Stimulated activated CD4-positive, alpha-beta T cell treated with anti-CD3 and anti-CD28 coated beads, TNF-alpha, amount 100 ng/mL, for 1 hour (primary cell): ENCODE data around the gene STAT2.
A peak's percentile ranks its signal among the peaks of the same experiment; 100 is the strongest.
"Not testable (repeated sequence)": the region's sequence is repeated elsewhere in the genome, so short reads cannot be mapped to it uniquely, and the experiment has no call there.

Source experiments
- DNase-seq, 3 donors: peaks; one replicate each; pipeline ENCODE4 v3.0.0-alpha.2; 2020; ENCODE audit warnings: low read depth in 3 of 3, low spot score in 1 of 3

The STAT2 gene

DNA sequence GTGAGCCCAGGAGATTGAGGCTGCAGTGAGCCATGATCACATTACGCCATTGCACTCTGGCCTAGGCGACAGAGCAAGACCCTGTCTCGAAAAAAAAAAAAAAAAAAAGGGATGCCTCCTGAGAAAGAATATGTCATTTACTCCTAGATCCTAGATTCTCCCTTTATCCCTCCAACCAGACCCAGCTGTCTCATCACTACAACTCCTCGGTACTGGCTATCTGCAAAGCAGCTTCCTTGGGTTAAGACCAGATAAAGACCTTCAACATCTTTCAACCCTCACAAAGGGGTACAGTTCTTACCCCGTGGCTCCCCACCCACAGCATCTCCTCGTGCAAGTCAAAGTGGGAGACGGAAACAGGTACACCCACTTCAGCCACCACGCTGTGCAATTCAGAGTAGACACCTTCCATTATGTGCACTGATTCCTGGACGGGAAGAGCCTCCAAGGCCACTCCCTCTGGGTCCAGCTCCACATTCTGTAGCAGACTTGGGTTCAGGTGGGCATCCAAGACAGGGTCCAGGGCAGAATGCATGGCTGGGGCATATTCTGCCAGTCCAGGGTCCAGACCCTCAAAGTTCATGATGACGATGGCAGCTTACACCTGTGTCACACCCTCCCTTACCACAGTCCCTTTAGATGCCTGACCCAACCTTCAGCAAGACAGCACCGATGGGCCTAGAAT lies 27.3 kb downstream of the STAT2 start:
- no peak for DNase-seq

DNA sequence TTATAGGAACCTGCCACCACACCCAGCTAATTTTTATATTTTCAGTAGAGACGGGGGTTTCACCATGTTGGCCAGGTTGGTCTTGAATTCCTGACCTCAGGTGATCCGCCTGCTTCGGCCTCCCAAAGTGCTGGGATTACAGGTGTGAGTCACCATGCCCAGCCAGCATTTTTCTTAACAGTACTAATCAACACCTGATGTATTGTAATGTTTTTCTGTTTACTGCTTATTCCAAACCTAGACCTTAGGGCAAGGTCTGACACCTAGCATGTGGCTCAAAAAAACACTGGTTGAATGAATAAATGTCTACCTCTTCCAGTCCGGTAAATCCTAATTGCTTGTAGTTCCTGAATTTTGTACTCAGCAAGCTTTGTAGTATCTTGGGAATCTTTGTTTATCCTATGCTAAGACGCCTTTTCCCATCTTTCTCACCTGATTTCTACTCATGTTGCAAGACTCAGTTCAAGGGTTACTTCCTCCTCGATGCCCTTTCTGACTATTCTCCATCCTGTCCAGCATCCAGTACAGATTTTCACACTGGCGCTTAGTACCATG lies 28.9 kb downstream of the STAT2 start:
- no peak for DNase-seq

DNA sequence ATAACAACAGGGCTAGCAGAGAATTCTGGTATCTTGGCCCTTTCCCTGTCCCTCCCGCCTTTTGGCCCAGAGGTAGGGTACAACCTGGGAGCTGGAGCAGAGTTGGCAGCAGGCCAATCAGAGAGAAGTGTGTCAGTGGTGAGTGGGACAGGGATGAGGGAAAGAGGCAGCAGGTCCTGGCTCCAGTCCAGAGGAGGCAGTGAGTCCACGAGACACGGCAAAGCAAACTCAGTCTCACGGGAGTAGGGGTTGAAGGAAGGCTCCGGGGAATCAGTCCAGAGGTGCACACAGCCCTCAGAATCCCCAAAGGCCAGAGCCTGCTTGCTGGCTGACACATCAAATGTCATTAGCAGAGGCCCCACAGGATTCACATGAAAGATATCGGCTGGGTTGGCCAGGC lies 33.4 kb downstream of the STAT2 start:
- DNase-seq: no peak

DNA sequence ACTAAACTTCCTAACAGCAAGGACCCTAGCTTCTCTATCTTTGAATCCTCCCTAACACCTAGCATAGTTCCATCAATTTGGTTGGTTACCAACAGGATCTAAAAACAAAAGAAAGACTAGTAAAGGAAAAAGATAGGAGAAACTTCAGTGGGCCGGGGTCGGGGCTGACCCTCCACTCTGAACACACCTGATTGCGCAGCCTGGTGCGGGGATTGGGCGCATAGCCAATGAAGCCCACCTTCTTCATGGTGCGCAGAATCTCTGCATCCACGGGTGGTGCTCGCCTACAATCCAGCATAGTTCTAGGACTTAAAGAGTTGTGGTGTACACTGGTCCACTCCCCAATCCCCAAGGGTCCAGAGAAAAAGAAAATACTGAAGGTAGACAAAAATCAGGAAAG lies 33.8 kb downstream of the STAT2 start:
- no peak for DNase-seq

DNA sequence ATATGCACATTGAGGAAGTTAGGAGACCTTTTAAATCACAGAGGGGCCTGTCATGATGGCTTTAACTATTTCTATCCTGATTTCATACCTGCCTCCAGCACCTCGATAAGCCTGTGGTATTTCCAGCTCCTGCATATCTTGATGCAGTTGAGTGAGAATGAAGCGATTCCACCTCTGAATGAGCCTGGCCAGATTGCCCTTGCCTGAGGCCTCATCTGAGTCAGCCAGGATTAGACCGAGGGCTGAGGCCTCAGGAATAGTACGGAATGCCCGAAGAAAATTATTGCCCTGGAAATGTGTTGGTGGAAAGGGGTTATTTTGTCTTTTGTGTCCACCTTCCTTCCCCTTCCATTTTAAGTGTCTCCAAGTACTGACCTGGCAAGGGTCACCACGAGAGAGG lies 35.7 kb downstream of the STAT2 start:
- DNase-seq: no peak

DNA sequence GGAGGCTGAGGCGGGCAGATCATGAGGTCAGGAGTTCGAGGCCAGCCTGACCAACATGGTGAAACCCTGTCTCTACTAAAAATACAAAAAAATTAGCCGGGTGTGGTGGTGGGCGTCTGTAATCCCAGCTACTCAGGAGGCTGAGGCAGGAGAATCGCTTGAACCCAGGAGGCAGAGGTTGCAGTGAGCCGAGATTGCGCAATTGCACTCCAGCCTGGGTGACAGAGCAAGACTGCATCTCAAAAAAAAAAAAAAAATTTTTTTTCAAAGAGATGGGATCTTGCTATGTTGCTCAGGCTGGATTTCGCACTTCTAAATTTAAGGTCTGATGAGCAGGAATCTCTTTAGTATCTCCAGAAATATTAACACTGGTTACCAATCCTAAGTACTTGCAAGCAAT lies 38.3 kb downstream of the STAT2 start:
- DNase-seq: not testable (repeated sequence)

DNA sequence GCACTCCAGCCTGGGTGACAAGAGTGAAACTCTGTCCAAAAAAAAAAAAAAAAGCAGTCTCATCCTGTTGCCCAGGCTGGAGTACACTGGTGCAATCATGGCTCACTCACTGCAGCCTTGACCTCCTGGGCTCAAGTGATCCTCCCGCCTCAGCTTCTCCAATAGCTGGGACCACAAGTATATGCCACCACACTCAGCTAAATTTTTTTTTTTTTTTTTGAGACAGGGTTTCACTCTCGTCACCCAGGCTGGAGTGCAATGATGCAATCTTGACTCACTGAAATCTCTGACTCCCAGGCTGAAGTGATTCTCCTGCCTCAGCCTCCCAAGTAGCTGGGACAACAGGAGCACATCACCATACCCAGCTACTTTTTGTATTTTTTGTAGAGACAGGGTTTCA lies 38.9 kb downstream of the STAT2 start:
- DNase-seq: no peak

DNA sequence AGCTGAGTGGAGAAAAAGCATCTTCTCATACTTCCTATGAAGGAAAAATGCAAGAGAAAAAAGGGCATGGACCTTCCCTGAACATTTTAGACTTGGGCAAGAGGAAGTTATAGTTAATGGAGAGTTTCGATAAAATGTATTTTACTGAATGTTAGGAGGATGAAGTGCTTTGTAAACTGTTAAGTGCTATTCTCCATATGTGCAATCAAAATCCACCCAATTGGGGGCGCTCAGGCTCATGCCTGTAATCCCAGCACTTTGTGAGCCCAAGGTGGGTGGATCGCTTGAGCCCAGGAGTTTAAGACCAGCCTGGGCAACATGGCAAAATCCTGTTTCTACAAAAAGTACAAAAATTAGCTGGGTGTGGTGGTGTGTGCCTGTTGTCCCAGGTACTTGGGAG lies 42.2 kb downstream of the STAT2 start:
- no peak for DNase-seq

DNA sequence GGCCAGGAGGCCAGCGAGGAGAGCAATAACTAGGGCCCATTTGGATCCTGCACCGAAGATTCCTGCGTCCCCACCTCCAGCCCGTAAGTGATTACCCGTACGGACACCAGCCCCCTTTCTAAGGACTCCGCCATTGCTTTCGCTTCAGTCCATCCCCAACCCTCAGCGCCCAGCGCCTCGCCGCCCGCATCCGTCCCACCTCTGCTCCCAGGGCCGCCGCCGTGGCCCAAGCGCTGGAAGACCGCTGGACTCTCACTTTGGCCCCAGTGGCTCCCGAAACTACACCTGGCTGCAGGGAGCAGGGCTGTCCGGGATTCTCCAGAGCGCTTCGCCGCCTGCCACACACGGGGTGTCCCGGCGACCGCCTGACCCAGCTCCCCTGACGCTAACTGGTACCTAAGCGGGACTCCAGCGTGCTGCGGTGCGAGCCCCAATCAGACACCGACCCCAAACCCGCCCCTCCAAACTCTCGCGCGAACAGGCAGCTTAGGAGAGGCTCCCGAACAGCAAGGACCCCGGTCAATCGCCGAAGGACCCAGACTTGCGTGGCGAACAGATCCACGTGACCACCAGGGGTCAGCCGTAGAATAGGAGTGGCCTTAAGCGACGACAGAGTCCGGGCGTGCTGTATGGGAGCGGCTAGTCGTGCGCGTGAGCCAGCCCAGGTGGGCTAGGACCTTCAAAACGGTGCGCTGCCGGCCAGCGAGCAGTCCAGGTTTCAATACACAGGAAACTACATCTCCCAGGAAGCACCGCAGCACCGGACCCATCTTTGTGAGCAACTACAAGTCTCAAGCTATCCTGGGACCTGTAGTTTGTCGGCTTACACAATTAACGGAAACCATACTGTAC lies 44.1 kb downstream of the STAT2 start, which contains the start of gene CNPY2:
TSS of gene CNPY2 (minus strand) at position 367 of the 852 bp plus-strand sequence. CDS start 771 bp downstream, outside the sequence.
- DNase-seq: peak; percentile 75 to 78 (median 76)

DNA sequence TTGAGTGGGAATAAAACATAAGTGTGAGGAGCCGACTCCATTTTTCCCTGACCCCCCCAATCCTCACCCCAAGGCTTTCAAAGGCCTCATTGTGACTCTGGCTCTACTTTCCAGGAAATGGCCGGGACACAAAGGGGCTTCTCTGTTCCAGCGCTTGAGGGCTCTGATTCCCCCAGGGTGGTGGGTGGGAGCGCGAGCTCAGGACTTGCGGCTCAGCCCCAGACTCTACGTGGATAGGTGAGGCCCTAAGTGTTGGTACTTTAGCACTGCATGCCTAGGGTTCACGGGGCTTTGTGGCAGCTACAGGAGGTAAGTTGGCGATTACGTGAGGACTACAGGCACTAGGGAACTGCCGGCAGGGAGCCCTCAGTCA lies 44.7 kb downstream of the STAT2 start:
- no peak for DNase-seq

DNA sequence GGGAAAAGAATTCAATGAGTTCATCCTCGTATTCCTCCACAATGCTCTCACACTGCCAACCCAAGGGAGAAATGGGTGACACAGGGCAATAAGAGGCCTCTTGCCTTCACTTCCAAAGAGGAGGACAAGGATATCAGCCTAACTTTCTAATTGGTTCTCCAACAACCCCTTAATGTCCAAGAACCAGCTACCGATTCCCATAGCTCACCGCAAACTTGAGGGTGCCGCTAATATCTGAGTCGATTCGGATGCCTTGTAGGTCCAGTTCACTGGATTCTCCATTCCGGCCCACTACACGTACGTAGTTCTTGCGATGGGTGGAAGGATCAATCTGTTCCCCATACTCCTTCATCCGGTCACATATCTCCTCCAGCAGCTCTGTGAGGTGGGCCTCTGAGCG lies 48.9 kb downstream of the STAT2 start:
- no peak for DNase-seq

DNA sequence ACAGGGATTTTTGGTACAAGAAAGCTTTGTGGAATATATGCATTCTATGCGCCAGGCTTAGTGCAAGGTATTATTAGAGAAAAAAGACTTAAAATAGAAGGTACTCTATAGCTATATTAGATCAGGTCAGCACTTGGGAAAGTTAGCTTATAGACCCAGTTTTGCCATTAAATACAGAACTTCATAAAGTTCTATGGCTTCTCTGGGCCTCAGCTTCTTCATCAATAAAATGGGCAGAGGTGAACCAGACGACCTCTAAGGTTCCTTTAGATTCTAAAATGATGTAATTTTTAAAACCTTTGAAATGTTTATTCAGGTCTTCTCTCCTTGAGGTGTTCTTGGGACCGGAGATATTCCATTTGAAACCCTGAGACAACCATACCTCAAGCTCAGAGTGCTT lies 51.2 kb downstream of the STAT2 start:
- no peak for DNase-seq

DNA sequence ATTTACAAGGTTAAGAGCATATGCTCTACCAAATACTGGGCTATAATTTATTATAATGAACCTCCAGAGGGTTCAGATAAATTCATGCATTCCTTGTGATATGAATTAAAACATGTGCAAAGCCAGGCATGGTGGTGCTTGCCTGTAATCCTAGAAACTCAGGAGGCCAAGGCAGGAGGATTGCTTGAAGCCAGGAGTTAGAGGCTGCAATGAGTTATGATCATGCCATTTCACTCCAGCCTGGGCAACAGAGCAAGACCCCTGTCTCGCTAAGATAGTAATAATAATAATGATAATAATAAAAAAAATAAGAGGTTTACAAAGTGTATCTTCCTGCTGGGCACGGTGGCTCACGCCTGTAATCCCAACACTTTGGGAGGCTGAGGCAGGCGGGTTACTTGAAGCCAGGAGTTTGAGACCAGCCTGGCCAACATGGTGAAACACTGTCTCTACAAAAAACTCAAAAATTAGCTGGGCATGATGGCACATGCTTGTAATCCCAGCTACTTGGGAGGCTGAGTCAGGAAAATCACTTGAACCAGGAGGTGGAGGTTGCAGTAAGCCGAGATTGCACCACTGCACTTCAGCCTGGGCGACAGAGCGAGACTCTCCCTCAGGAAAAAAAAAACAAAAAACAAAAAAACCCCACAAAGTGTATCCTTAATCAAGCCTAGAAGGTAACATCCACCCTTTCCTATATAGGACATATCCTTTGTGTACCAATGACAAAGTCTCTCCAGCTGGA lies 52.5 kb downstream of the STAT2 start:
- no peak for DNase-seq

DNA sequence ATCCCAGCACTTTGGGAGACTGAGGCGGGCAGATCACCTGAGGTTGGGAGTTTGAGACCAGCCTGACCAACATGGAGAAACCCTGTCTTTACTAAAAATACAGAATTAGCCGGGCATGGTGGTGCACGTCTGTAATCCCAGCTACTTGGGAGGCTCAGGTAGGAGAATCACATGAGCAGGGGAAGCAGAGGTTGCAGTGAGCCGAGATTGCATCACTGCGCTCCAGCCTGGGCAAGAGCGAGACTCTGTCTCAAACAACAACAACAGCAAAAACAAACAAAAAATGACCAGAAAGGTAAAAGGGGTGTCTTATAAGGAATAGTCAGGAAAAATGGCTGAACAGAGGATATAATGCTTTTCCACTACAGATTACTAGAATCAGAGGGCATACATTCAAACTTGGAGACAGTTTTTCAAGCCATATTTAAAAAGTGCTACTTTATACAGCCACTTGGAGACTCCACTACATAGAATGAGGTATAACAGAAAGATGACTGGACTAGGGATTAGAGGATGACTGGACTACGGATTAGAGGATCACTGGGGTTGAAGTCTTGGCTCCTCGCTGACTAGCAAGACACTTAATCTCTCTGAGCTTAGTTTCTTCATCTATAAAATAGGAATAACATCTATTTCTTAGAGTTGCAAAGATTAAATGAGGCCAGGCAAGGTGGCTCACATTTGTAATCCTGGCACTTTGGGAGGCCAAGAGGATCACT lies 54.9 kb downstream of the STAT2 start:
- no peak for DNase-seq

DNA sequence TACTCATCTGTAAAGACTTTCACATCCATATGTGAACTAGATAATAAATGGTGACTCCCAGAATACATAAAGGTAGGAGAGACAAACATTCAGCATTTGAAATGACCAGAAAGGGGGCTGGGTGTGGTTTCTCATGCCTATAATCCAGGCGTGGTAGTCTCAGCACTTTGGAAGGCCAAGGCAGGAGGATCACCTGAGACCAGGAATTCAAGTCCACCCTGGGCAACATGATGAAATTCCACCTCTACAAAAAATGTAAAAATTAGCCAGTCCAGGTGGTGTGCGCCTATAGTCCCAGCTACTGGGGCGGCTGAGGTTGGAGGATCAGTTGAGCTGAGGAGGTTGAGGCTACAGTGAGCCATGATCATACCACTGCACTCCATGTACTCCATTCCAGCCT lies 55.6 kb downstream of the STAT2 start:
- DNase-seq: no peak

DNA sequence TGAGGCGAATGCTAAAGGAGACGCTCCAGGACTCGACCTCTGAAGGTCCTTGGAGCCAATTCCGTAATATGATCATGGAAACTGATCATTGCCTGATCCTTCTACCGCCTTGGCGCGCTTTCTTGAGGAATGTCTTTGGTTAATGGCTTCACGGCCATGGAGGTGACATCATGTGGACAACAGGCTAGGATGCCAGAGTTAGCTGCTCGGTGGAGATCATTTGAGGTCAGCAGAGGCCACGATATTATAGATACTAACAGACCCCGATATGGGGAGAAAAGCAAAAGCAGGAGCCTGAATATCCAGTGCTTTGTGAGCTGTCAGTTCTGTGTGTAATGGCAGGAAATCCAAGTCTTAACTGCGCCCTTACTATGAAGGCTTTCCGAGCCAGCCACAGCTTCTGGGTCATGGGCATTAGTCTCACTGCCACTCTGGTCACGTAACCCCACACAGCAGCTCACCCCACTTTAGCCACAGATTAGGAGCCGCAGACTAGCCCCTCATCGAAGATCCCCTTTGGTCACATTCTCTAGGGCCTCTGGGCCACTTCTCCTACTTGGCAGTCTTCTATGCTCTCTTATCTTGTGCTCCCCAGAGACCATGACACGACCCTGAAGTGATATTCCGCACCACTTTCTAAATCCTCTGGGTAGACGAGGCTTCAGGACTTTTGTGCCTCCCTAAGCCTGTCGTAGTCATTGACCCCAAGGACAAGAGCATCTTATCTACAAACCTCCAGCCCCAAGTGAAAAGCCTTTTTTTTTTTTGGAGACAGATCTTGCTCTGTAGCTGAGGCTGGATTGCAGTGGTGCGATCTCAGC lies 59.1 kb downstream of the STAT2 start:
- DNase-seq: no peak

DNA sequence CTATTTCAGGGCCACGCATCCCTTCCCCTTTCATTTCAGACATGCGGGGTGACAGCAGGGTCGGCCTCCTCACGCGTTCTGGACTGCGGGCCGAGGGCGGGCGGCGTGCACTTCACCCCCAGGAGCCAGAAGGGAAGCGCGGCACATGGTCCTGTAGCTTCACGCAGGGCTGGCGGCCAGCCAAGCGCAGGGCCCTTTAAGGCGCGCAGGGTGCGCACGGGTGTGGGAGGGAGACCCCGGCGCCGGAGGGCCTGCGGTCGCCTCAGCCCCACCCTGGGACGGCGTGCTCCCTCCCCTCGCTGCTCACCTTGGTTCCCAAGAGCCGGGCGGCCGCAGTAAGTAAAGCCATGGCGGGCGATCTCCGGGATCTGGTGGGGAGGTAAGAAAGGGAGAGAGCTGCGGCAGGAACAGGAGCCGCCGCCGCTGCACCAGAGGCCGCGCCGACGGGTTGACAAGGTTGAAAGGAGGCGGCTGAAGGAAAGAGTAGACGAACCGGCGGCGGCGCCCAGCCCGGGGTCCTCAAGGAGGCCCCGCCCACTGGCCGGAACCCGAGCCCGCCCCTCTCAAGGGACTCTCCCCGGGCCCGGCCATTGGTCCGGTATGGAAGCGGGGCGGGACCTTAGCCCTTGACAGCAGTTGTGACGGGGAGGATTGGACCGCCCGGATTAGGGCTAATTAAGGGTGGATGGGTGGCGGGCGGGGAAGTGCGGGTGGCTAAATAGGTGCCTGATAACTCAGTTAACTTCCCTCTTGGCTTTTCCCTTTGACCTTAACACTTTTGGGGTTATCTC lies 59.9 kb downstream of the STAT2 start, which contains the start of gene CS:
TSS of gene CS (minus strand) at position 478 of the 791 bp plus-strand sequence. CDS start at position 349, 129 bp downstream.
- DNase-seq: peak; percentile 93 to 99 (median 95)

DNA sequence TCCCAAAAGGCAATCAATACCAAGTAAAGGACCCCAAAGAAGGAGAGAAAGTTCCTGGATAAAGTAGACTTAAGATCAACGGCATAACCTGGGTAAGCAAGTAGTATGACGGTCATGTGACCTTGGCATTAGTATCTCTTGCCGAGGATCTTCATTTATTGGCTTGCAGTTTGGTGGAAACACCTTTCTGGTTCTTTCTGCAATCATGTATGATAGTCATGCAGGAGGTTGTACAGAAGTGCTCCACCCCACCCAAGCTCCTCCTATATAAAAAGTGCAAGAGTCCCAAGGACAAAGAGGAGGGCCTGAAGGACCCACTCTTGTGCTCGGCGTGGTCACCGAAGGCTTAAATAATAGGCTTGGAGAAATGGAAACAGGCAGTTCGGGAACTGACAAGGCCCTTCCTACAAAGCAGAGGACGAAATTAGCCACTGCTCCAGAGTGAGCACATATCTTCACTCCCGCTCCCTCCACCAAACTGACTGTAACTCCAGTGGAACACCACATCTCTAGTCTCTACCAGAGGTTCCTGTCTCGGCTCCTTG lies 60.5 kb downstream of the STAT2 start:
- DNase-seq: no peak

DNA sequence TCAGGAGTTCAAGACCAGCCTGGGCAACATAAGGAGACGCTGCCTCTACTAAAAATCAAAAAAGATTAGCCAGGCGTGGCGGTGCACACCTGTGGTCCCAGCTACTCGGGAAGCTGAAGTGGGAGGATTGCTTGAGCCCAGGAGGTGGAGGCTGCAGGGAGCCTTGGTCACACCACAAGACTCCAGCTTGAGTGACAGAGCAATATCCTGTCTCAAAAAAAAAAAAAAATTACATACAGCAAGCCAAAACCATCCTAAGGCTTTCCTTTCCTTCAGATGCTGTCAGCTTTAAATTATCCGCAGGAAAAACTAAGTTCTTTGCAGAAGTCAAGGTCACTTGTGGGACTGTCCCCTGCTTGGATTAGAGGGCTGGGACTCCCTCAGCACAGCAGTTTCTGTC lies 61.1 kb downstream of the STAT2 start:
- DNase-seq: no peak
